ENCODE measurements around the gene RBM12. TPM values are rescaled to one million over a fixed set of nuclear protein-coding genes. Genes with fewer than 3 reads are reported as not detected.

Gene RBM12
- total and polyA plus RNA-seq, 4 donors, result 9.5 to 75.0 (median 39.4) TPM

GRCh38 chr20:35704514-35705261 lies 40.0 kb upstream of the RBM12 start:
- no peaks in the 10 kb centered on the region for H3K27me3 ChIP-seq (ENCODE audit: control insufficient read depth in 3 of 3, insufficient read depth in 3 of 3, low read length in 2 of 3)
- no peaks in the 10 kb centered on the region for H3K9me3 ChIP-seq (ENCODE audit: control insufficient read depth in 4 of 4, insufficient read depth in 3 of 4, low read length in 3 of 4)
- no peak overlapping the region for H3K9ac ChIP-seq (ENCODE audit: insufficient read depth in 1 of 2, low read length in 2 of 2)
- peaks cover 0 to 8% (median 3%) of the 10 kb centered on the region in 5 donors for H3K4me1 ChIP-seq (ENCODE audit: control insufficient read depth in 5 of 5, insufficient read depth in 5 of 5, low read length in 5 of 5)
- no peak overlapping the region for H3K27ac ChIP-seq (ENCODE audit: low read depth in 1 of 2, low read length in 1 of 2)
- DNase-seq (no peak), ATAC-seq (ENCODE audit: insufficient read depth, low FRiP score) (no peak)
- TF ChIP-seq CTCF (IDR thresholded peaks at IDR 0.05; ENCODE audit: control extremely low read depth, extremely low read depth), result no peak
- H3K36me3 ChIP-seq (ENCODE audit: control insufficient read depth in 4 of 4, insufficient read depth in 4 of 4, low read length in 4 of 4), result peaks cover 16 to 56% (median 34%) of the 10 kb centered on the region in 4 donors
- WGBS, 2 donors, result 92 to 95% methylated on average over 5 of the region's 5 CpGs
- H3K4me3 ChIP-seq, result no peak overlapping the region

- DNase-seq (no peak), ATAC-seq (ENCODE audit: insufficient read depth, low FRiP score) (no peak)
- Histone ChIP-seq H3K4me3 (no peak overlapping the region), H3K4me1 (ENCODE audit: control insufficient read depth in 5 of 5, insufficient read depth in 5 of 5, low read length in 5 of 5) (peaks cover 0 to 11% (median 3%) of the 10 kb centered on the region in 5 donors), H3K9ac (ENCODE audit: insufficient read depth in 1 of 2, low read length in 2 of 2) (no peak overlapping the region), H3K9me3 (ENCODE audit: control insufficient read depth in 4 of 4, insufficient read depth in 3 of 4, low read length in 3 of 4) (no peaks in the 10 kb centered on the region), H3K27ac (ENCODE audit: low read depth in 1 of 2, low read length in 1 of 2) (no peak overlapping the region), H3K27me3 (ENCODE audit: control insufficient read depth in 3 of 3, insufficient read depth in 3 of 3, low read length in 2 of 3) (no peaks in the 10 kb centered on the region), H3K36me3 (ENCODE audit: control insufficient read depth in 4 of 4, insufficient read depth in 4 of 4, low read length in 4 of 4) (peaks cover 16 to 42% (median 30%) of the 10 kb centered on the region in 4 donors)
- TF ChIP-seq CTCF (IDR thresholded peaks at IDR 0.05; ENCODE audit: control extremely low read depth, extremely low read depth), result no peak
- WGBS, 2 donors, result 67 to 76% methylated on average over 4 of the region's 4 CpGs
Observed at GRCh38 chr20:35702824-35703695, 38.4 kb upstream of the RBM12 start.

GRCh38 chr20:35702051-35702823 lies 37.5 kb upstream of the RBM12 start:
- Histone ChIP-seq H3K9me3 (ENCODE audit: control insufficient read depth in 4 of 4, insufficient read depth in 3 of 4, low read length in 3 of 4) (no peaks in the 10 kb centered on the region), H3K4me3 (no peak overlapping the region), H3K27me3 (ENCODE audit: control insufficient read depth in 3 of 3, insufficient read depth in 3 of 3, low read length in 2 of 3) (no peaks in the 10 kb centered on the region), H3K4me1 (ENCODE audit: control insufficient read depth in 5 of 5, insufficient read depth in 5 of 5, low read length in 5 of 5) (peaks cover 0 to 16% (median 3%) of the 10 kb centered on the region in 5 donors), H3K36me3 (ENCODE audit: control insufficient read depth in 4 of 4, insufficient read depth in 4 of 4, low read length in 4 of 4) (peaks cover 16 to 42% (median 28%) of the 10 kb centered on the region in 4 donors), H3K27ac (ENCODE audit: low read depth in 1 of 2, low read length in 1 of 2) (no peak overlapping the region), H3K9ac (ENCODE audit: insufficient read depth in 1 of 2, low read length in 2 of 2) (no peak overlapping the region)
- ATAC-seq (ENCODE audit: insufficient read depth, low FRiP score) (no peak), DNase-seq (peak in 2 of 3 donors; percentile 19 to 26)
- 81 to 85% methylated on average over 12 of the region's 12 CpGs for WGBS, 2 donors
- TF ChIP-seq CTCF (IDR thresholded peaks at IDR 0.05; ENCODE audit: control extremely low read depth, extremely low read depth), result no peak

Data from lung (tissue), 12 donors.